Erythroblast (primary cell): ENCODE results near the gene NEU2.

Experiments
- GATA1 ChIP-seq: IDR thresholded peaks from 2 replicates; pipeline ENCODE4 v1.6.1; 2011; ENCODE audit warnings: low read depth, mild to moderate bottlenecking, control low read depth, low read length, moderate library complexity
- POLR2A ChIP-seq: IDR thresholded peaks from 2 replicates; pipeline ENCODE4 v1.6.1; 2011; ENCODE audit warnings: mild to moderate bottlenecking, low read length

- TF ChIP-seq GATA1 (no peak), POLR2A (no peak)
Observed at GRCh38 chr2:233064530-233065199, 32.2 kb downstream of the NEU2 start.
